GM10248 (cell line): ENCODE results near the gene ABCG4.

Experiments used
- CTCF ChIA-PET: fragments of 300-600 bp; sonication (Branson Sonifier 250); formaldehyde crosslinking; extraction: SDS; loops from one replicate; lab custom pipeline; 2021; ENCODE audit warnings: antibody characterized with exemption; lab: Yijun Ruan, JAX
- POLR2A ChIA-PET: fragments of 350-650 bp; sonication (Branson Sonifier 250); formaldehyde crosslinking; extraction: SDS; loops from one replicate; lab custom pipeline; 2020; ENCODE audit warnings: antibody characterized with exemption; lab: Yijun Ruan, JAX
- DNase-seq: peaks from one replicate; pipeline ENCODE4 v3.0.0; 2012; ENCODE audit errors: extremely low spot score
- TF ChIP-seq, protein P1 (sequence below): IDR thresholded peaks from 2 replicates; pipeline ENCODE4 v1.5.1; 2012; ENCODE audit warnings: mild to moderate bottlenecking, low read depth; ENCODE audit errors: extremely low read depth, missing control alignments, control extremely low read depth

The ABCG4 gene

DNA sequence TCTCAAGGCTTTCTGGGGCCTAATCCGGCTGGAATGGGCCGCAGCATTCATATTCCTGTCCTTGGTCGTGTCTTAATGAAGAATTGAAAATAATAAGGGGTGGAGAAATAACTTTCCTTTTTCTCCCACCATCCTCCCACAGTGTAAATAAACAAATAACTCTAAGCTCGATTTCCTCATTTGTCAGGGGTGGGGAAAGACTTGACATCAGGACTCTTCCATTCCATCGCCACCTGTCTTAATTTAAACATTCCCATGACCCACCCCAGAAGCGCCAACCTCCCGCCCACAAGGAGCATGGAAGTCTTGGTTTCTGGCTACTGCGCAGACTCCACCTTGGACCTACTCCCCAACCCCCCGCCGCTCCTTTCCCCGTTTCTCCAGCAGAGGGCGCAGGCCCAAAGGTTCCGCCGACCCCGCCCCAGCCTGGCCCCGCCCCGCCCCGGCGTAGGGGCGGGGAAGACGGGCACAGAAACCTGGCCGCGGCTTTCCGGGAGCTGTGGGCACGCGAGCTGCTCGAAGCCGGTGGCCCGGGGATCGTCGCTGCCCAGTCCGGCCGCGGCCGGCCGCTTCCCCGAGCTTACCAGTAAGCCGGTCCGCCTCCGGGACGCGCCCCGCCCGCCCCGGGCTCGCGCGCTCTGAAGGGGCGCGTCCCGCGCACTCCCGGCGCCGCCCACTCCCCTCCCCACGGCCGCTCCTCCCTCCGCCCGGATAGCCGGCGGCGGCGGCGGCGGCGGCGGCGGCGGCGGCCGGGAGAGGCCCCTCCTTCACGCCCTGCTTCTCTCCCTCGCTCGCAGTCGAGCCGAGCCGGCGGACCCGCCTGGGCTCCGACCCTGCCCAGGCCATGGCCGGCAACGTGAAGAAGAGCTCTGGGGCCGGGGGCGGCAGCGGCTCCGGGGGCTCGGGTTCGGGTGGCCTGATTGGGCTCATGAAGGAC lies 57.0 kb downstream of the ABCG4 start, which contains the start of gene CBL:
CBL (plus strand) TSS at position 766 of the 937 bp plus-strand sequence; CDS start at position 845, 79 bp downstream.
- DNase-seq: peak; percentile 95
- CTCF ChIA-PET: interaction anchor here (0.6 to 4.5 kb wide), 43 partner anchors 7 to 516 kb away, joined by 3 to 43 read pairs (median 3); partner anchors contain the start of genes C2CD2L, DPAGT1, HINFP and HMBS
- POLR2A ChIA-PET: interaction anchor here (1.1 kb wide), 1 partner anchor 111 kb away, joined by 5 read pairs; a partner anchor contains a TSS
- TF ChIP-seq, protein P1, sequence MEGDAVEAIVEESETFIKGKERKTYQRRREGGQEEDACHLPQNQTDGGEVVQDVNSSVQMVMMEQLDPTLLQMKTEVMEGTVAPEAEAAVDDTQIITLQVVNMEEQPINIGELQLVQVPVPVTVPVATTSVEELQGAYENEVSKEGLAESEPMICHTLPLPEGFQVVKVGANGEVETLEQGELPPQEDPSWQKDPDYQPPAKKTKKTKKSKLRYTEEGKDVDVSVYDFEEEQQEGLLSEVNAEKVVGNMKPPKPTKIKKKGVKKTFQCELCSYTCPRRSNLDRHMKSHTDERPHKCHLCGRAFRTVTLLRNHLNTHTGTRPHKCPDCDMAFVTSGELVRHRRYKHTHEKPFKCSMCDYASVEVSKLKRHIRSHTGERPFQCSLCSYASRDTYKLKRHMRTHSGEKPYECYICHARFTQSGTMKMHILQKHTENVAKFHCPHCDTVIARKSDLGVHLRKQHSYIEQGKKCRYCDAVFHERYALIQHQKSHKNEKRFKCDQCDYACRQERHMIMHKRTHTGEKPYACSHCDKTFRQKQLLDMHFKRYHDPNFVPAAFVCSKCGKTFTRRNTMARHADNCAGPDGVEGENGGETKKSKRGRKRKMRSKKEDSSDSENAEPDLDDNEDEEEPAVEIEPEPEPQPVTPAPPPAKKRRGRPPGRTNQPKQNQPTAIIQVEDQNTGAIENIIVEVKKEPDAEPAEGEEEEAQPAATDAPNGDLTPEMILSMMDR: peak; percentile 81

DNA sequence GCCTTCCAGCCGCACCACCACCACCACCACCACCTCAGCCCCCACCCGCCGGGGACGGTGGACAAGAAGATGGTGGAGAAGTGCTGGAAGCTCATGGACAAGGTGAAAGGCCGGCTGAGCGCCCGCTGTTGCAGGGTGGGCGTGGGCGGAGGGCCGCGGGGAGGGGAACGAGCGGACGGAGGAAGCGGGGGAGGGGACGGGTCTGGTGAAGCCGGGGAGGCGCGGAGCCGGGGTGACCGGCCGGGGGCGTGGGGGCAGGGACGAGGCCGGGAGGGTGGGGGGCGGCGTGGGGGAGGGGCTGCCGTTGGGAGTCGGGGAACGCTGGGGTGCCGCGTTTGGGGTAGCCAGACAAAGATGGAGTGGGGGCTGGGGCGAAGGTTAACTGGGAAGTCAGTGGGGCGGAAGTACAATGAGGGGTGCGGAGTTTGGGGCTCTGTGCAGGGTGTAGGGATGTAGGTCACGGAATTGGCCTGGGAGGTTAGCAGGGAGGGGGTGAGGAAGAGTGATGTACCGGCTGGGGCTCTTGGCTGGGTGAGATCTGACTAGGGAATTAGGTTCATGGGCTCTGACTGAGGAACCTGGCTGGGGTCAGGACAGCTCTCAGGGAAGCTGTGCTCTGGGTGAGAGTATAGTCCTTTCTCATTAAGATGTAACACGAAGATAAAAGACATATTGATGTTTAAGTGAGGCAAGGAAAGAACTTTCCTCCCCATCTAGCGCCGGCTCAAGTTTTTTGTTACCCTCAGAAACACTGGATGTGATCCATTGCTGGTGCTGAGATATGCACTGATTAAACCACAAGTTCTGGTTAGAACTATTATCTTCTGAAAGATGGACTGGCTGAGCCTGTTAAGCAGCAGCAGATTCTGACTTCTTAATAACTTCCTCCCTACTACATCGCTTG lies 57.9 kb downstream of the ABCG4 start:
- CTCF ChIA-PET: interaction anchor here (0.6 to 4.5 kb wide), 41 partner anchors 10 to 517 kb away, joined by 3 to 43 read pairs (median 3); partner anchors contain the start of genes DPAGT1, HINFP and HMBS
- TF ChIP-seq, protein P1: no peak
- POLR2A ChIA-PET: interaction anchor here (1.0 to 1.1 kb wide), 2 partner anchors 43 to 112 kb away, joined by 3 to 5 read pairs; a partner anchor contains a TSS
- DNase-seq: peak; percentile 76

DNA sequence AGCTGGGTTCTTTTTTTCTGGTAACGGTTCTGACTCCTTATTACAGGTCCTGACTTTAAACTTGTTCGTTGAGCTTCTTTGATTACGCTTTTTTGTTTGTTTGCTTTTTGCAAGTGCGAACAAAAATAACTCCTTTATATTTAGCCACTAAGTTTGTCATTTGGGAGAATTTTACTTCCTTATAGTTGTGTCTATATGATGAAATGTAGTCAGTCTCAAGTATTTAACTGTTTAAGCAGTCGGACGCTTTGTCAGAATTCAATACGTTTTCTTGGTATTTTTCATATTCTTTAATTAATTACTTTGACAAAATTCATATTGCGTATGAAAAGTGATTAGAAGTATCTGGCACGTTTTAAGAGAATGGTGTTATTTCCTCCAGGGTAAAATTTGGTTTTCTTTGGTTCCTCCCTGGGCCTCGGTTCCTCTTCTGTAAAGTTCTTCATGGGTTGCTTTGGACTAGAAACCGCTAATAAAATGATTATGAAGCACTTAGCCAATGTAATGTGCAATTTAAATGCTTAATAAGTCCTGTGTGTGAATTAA lies 58.6 kb downstream of the ABCG4 start:
- TF ChIP-seq, protein P1: no peak
- ChIA-PET CTCF (interaction anchor here (1.0 to 4.5 kb wide), 8 partner anchors 9 to 115 kb away, joined by 3 to 43 read pairs (median 9); no protein-coding TSS in a partner anchor), POLR2A (interaction anchor here (1.0 kb wide), 1 partner anchor 44 kb away, joined by 3 read pairs; no protein-coding TSS in a partner anchor)
- DNase-seq: no peak

DNA sequence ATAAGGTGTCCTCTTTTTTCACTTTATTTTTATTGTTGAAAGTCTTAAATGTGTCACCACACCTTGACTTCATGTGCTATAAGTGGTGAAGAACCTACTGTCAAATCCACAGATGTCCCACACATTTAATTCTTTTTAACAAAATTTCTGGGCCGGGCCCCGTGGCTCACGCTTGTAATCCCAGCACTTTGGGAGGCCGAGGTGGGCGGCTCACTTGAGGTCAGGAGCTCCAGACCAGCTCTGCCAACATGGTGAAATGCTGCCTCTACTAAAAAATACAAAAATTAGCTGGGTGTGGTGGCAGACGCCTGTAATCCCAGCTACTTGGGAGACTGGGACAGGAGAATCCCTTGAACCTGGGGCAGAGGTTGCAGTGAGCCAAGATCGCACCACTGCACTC lies 60.3 kb downstream of the ABCG4 start:
- POLR2A ChIA-PET: no interaction called here
- no peak for DNase-seq
- CTCF ChIA-PET: interaction anchor here (0.9 to 1.7 kb wide), 3 partner anchors 11 to 51 kb away, joined by 3 read pairs; no protein-coding TSS in a partner anchor
- TF ChIP-seq, protein P1: no peak

DNA sequence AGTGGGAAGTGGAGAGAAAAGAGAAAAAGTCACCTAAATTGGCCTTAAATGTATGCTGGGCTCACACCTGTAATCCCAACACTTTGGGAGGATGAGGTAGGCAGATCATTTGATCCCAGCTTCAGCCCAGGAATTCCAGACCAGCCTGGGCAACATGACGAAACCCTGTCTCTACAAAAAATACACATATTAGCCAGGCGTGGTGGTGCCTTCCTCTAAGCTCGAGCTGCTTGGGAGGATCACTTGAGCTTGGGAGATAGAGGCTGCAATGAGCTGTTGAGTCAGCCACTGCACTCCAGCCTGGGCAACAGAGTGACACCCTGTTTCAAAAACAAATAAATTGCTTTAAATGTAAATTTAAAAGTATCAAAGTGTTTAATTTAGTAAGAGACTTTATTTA lies 61.2 kb downstream of the ABCG4 start:
- ChIA-PET POLR2A (no interaction called here), CTCF (interaction anchor here (0.9 to 1.7 kb wide), 5 partner anchors 11 to 164 kb away, joined by 3 to 8 read pairs (median 3); no protein-coding TSS in a partner anchor)
- TF ChIP-seq, protein P1: no peak
- DNase-seq: no peak
